Naive thymus-derived CD8-positive, alpha-beta T cell (primary cell): ENCODE measurements around the gene PRKAR1B. TPM values are rescaled to one million over a fixed set of nuclear protein-coding genes. Genes with fewer than 3 reads are reported as not detected.
"Not testable (repeated sequence)": the region's sequence is repeated elsewhere in the genome, so short reads cannot be mapped to it uniquely, and the experiment has no call there.

Experiments used
- ATAC-seq, 2 donors: fragments of 150-1000 bp; cut with Tn5 transposase in 1 of 2; sonication (Bioruptor Pico), chemical (Tn5 transposase) in 1 of 2; 1 replicate in 1 of 2; 2 replicates in 1 of 2; pipeline ENCODE4 v1.10.0; 2021; ENCODE audit warnings: mild to moderate bottlenecking in 2 of 2, moderate library complexity in 2 of 2
- POLR2A ChIA-PET: fragments of 350-600 bp; sonication (Branson Sonifier 250); formaldehyde crosslinking; loops from one replicate; lab custom pipeline; 2021; ENCODE audit warnings: antibody characterized with exemption; lab: Charles Lee
- DNase-seq, 10 donors: peaks; one replicate each; pipeline versions ENCODE4 v3.0.0 to v3.0.0-alpha.2; 2020 to 2022
- H3K27ac Mint-ChIP-seq, 10 donors: one replicate each; pipeline ENCODE4 v1.8.0; 2020 to 2022; ENCODE audit warnings: mild to moderate bottlenecking in 10 of 10, mixed read lengths in 10 of 10, moderate library complexity in 4 of 10, inconsistent platforms in 1 of 10
- H3K27me3 Mint-ChIP-seq, 5 donors: one replicate each; pipeline ENCODE4 v1.8.0; 2021 to 2022; ENCODE audit warnings: mixed read lengths in 5 of 5
- H3K36me3 Mint-ChIP-seq, 3 donors: one replicate each; pipeline ENCODE4 v1.8.0; 2020 to 2022; ENCODE audit warnings: mixed read lengths in 3 of 3, mild to moderate bottlenecking in 2 of 3, inconsistent platforms in 1 of 3
- H3K4me1 Mint-ChIP-seq, 4 donors: one replicate each; pipeline ENCODE4 v1.8.0; 2021 to 2022; ENCODE audit warnings: mixed read lengths in 4 of 4
- H3K4me3 Mint-ChIP-seq, 10 donors: one replicate each; pipeline ENCODE4 v1.8.0; 2020 to 2022; ENCODE audit warnings: mild to moderate bottlenecking in 10 of 10, mixed read lengths in 10 of 10, moderate library complexity in 6 of 10, inconsistent platforms in 1 of 10
- H3K9me3 Mint-ChIP-seq, 9 donors: one replicate each; pipeline ENCODE4 v1.8.0; 2020 to 2022; ENCODE audit warnings: mixed read lengths in 9 of 9, mild to moderate bottlenecking in 3 of 9, inconsistent platforms in 1 of 9, moderate library complexity in 1 of 9
- polyA plus RNA-seq, 3 donors: library from polyadenylated mRNA; unstranded; fragments of 300-500 nt; fragmentation: Illumina TruSeq; gene quantifications; one replicate each; pipeline ENCODE4 v1.2.3, GENCODE V29; 2021
- total RNA-seq, 8 experiments: library from RNA in 2 of 8; stranded (reverse) in 2 of 8; gene quantifications; one replicate each; pipeline ENCODE4 v1.2.3 and lab custom pipeline; 2021 to 2026

The PRKAR1B gene
- total and polyA plus RNA-seq, 5 experiments from 2014 or later, result 14.6 to 47.3 (median 35.4) TPM

- POLR2A ChIA-PET, result interaction anchor here (0.5 to 9.0 kb wide), 4 partner anchors 11 to 97 kb away, joined by 3 to 153 read pairs (median 4); no protein-coding TSS in a partner anchor
- H3K27ac Mint-ChIP-seq, result peak overlapping the region in 9 of 10 donors; percentile 73 to 100 (median 99)
- peak overlapping the region in 8 of 10 donors; percentile 6 to 94 (median 56) for H3K4me3 Mint-ChIP-seq
- no peaks in the 10 kb centered on the region for H3K27me3 Mint-ChIP-seq
- peaks cover 0 to 7% (median 4%) of the 10 kb centered on the region in 3 donors for H3K36me3 Mint-ChIP-seq
- DNase-seq (peak in 1 of 10 donors; percentile 49), ATAC-seq (no peak)
- peaks cover 0 to 10% (median 0%) of the 10 kb centered on the region in 9 donors for H3K9me3 Mint-ChIP-seq
- peaks cover 42 to 84% (median 81%) of the 10 kb centered on the region in 4 donors for H3K4me1 Mint-ChIP-seq
These were observed 113.5 kb downstream of the PRKAR1B start for GRCh38 chr7:613442-614140.

- Mint-ChIP-seq H3K9me3 (peaks cover 0 to 10% (median 0%) of the 10 kb centered on the region in 9 donors), H3K4me3 (peak overlapping the region in 7 of 10 donors; percentile 5 to 79 (median 39)), H3K4me1 (peaks cover 39 to 84% (median 78%) of the 10 kb centered on the region in 4 donors), H3K27ac (peak overlapping the region; percentile 96 to 100 (median 99))
- not testable (repeated sequence) for H3K27me3 Mint-ChIP-seq, H3K36me3 Mint-ChIP-seq, ATAC-seq
- DNase-seq, result peak in 1 of 10 donors; percentile 19
- POLR2A ChIA-PET, result interaction anchor here (3.2 kb wide), 1 partner anchor 7 kb away, joined by 23 read pairs; no protein-coding TSS in a partner anchor
These were observed 115.2 kb downstream of the PRKAR1B start for GRCh38 chr7:611837-612236.

- POLR2A ChIA-PET, result interaction anchor here (0.9 to 3.2 kb wide), 7 partner anchors 7 to 258 kb away, joined by 3 to 23 read pairs (median 4); no protein-coding TSS in a partner anchor
- DNase-seq (no peak), ATAC-seq (no peak)
- Mint-ChIP-seq H3K4me1 (peaks cover 34 to 80% (median 74%) of the 10 kb centered on the region in 4 donors), H3K9me3 (peaks cover 0 to 10% (median 0%) of the 10 kb centered on the region in 9 donors), H3K4me3 (peak overlapping the region in 8 of 10 donors; percentile 26 to 88 (median 82)), H3K27me3 (no peaks in the 10 kb centered on the region), H3K27ac (peak overlapping the region; percentile 96 to 100 (median 99)), H3K36me3 (peaks cover 2 to 9% (median 4%) of the 10 kb centered on the region in 3 donors)
These were observed 115.7 kb downstream of the PRKAR1B start for GRCh38 chr7:611281-611810.

GRCh38 chr7:610531-611280 is 116.4 kb downstream of the PRKAR1B start:
- no peaks in the 10 kb centered on the region for H3K27me3 Mint-ChIP-seq
- peak overlapping the region; percentile 40 to 88 (median 84) for H3K4me3 Mint-ChIP-seq
- H3K4me1 Mint-ChIP-seq, result peaks cover 32 to 78% (median 75%) of the 10 kb centered on the region in 4 donors
- H3K27ac Mint-ChIP-seq, result peak overlapping the region; percentile 96 to 100 (median 99)
- peaks cover 0 to 10% (median 0%) of the 10 kb centered on the region in 9 donors for H3K9me3 Mint-ChIP-seq
- ATAC-seq (peak; percentile 81 to 83), DNase-seq (peak in 7 of 10 donors; percentile 58 to 85 (median 81))
- peaks cover 8 to 15% (median 9%) of the 10 kb centered on the region in 3 donors for H3K36me3 Mint-ChIP-seq
- POLR2A ChIA-PET, result interaction anchor here (0.9 to 3.2 kb wide), 8 partner anchors 8 to 258 kb away, joined by 3 to 23 read pairs (median 4); no protein-coding TSS in a partner anchor

DNA sequence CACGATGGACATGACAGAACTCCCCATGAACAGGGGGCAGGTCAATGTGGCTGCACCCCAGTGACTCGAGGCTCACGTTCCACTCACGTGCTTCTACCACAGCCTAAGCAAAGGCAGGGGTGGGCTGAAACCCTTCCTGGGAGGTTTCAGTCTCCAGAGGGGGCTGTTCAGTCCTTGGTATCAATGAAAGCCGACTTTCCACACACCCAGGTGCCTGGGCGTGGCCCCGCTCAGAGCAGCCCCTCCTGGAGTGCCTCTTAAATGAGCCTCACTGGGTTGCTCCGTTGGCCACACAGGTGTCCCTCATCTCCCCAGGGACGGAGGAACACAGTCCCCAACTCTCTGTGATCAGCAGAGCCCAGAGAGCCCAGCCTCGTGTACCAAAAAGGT is 116.9 kb downstream of the PRKAR1B start:
- Mint-ChIP-seq H3K27me3 (no peaks in the 10 kb centered on the region), H3K9me3 (peaks cover 0 to 10% (median 0%) of the 10 kb centered on the region in 9 donors), H3K4me3 (peak overlapping the region; percentile 40 to 88 (median 84)), H3K4me1 (peaks cover 32 to 76% (median 73%) of the 10 kb centered on the region in 4 donors), H3K36me3 (peaks cover 9 to 20% (median 11%) of the 10 kb centered on the region in 3 donors), H3K27ac (peak overlapping the region; percentile 96 to 100 (median 99))
- DNase-seq, result no peak
- peak in 1 of 2 donors; percentile 29 for ATAC-seq
- POLR2A ChIA-PET, result interaction anchor here (0.8 to 3.2 kb wide), 10 partner anchors 8 to 257 kb away, joined by 3 to 23 read pairs (median 4); no protein-coding TSS in a partner anchor

DNA sequence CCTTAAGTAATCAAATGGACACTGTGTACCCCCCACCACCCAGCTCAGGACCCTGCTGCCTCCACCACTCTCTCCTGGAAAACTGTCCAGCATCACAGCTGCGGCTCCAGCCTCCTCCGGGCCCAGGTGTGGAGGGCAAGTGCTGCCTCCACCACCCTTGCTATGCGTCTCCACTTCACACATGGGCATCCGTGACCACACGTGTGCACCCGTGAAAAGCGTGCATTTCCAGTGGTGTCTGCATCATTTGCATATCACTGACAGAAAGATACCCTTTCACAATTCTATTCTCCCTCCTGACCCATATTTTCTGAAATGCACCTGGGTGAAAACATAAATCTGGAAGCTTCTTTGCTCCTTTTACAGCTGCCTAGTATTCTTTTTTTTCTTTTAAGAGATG is 117.7 kb downstream of the PRKAR1B start:
- Mint-ChIP-seq H3K36me3 (peaks cover 14 to 26% (median 19%) of the 10 kb centered on the region in 3 donors), H3K4me3 (peak overlapping the region; percentile 31 to 85 (median 72)), H3K9me3 (peaks cover 0 to 10% (median 6%) of the 10 kb centered on the region in 9 donors), H3K27me3 (no peaks in the 10 kb centered on the region), H3K27ac (peak overlapping the region; percentile 96 to 100 (median 99)), H3K4me1 (peaks cover 33 to 75% (median 72%) of the 10 kb centered on the region in 4 donors)
- ATAC-seq (no peak), DNase-seq (no peak)
- POLR2A ChIA-PET, result interaction anchor here (0.8 to 3.2 kb wide), 4 partner anchors 9 to 18 kb away, joined by 3 to 23 read pairs (median 4); no protein-coding TSS in a partner anchor

DNA sequence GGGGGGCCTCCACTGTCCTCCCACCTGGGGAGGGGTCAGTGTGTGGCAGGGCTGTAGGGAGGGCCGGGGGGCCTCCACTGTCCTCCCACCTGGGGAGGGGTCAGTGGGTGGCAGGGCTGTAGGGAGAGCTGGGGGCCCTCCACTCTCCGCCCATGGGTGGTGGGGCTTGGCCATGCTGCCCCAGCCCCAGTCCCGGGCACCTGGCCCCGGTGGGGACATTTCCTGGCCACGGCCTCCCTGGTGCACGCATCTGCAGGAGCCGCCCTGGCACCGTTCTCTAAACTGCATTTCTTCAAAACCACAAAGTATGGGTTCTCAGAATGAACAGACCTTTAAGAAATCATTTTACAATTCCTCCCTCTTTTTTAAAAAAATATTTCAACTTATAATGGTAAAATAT is 118.1 kb downstream of the PRKAR1B start:
- Mint-ChIP-seq H3K27ac (peak overlapping the region; percentile 96 to 100 (median 99)), H3K4me1 (peaks cover 36 to 74% (median 72%) of the 10 kb centered on the region in 4 donors), H3K9me3 (peaks cover 0 to 12% (median 6%) of the 10 kb centered on the region in 9 donors), H3K4me3 (peak overlapping the region in 9 of 10 donors; percentile 31 to 85 (median 76)), H3K36me3 (peaks cover 15 to 28% (median 21%) of the 10 kb centered on the region in 3 donors), H3K27me3 (no peaks in the 10 kb centered on the region)
- POLR2A ChIA-PET, result interaction anchor here (1.2 to 3.2 kb wide), 3 partner anchors 10 to 18 kb away, joined by 3 to 23 read pairs (median 4); no protein-coding TSS in a partner anchor
- ATAC-seq (no peak), DNase-seq (peak in 1 of 10 donors; percentile 51)

- POLR2A ChIA-PET, result no interaction called here
- peak in 1 of 10 donors; percentile 16 for DNase-seq
- Mint-ChIP-seq H3K27me3 (no peaks in the 10 kb centered on the region), H3K4me3 (peak overlapping the region; percentile 58 to 90 (median 78)), H3K27ac (peak overlapping the region; percentile 90 to 99 (median 98)), H3K4me1 (peaks cover 38 to 76% (median 74%) of the 10 kb centered on the region in 4 donors), H3K36me3 (peaks cover 15 to 28% (median 21%) of the 10 kb centered on the region in 3 donors), H3K9me3 (peaks cover 0 to 12% (median 6%) of the 10 kb centered on the region in 9 donors)
- no peak for ATAC-seq
These were observed 118.7 kb downstream of the PRKAR1B start for GRCh38 chr7:608361-608760.

DNA sequence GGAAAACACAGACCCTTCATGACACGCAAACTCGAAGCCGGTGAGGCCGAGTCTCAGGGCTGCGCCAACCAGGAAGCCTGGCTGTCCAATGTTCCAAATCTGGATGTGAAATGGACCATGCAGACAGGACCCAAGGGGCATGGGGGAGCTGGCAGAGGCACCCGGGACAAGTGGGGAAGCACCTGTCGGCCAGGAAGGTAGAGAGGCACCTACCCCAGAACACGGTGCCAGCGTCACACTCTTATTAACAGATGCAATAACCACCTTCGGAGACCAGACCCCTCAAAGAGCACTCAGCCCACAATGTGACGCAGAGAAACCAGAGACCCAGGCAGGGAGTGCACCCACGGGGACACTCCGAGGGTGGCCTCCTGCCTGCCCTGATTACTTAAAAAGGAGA is 119.1 kb downstream of the PRKAR1B start:
- peaks cover 42 to 80% (median 74%) of the 10 kb centered on the region in 4 donors for H3K4me1 Mint-ChIP-seq
- H3K4me3 Mint-ChIP-seq, result peak overlapping the region; percentile 58 to 90 (median 78)
- peaks cover 15 to 28% (median 21%) of the 10 kb centered on the region in 3 donors for H3K36me3 Mint-ChIP-seq
- ATAC-seq (peak; percentile 22 to 71), DNase-seq (peak in 8 of 10 donors; percentile 47 to 86 (median 74))
- H3K27me3 Mint-ChIP-seq, result no peaks in the 10 kb centered on the region
- POLR2A ChIA-PET, result interaction anchor here (0.6 kb wide), 1 partner anchor 9 kb away, joined by 6 read pairs; no protein-coding TSS in a partner anchor
- H3K9me3 Mint-ChIP-seq, result peaks cover 0 to 12% (median 6%) of the 10 kb centered on the region in 9 donors
- H3K27ac Mint-ChIP-seq, result peak overlapping the region; percentile 90 to 99 (median 98)

GRCh38 chr7:605661-606450 is 121.2 kb downstream of the PRKAR1B start:
- Mint-ChIP-seq H3K9me3 (peaks cover 0 to 12% (median 3%) of the 10 kb centered on the region in 9 donors), H3K4me1 (peaks cover 34 to 77% (median 73%) of the 10 kb centered on the region in 4 donors), H3K27ac (peak overlapping the region; percentile 81 to 100 (median 100)), H3K36me3 (peaks cover 11 to 27% (median 21%) of the 10 kb centered on the region in 3 donors), H3K4me3 (peak overlapping the region in 5 of 10 donors; percentile 13 to 56 (median 30)), H3K27me3 (no peaks in the 10 kb centered on the region)
- DNase-seq (no peak), ATAC-seq (no peak)
- POLR2A ChIA-PET, result interaction anchor here (0.7 to 7.3 kb wide), 7 partner anchors 9 to 246 kb away, joined by 3 to 153 read pairs (median 5); partner anchors contain the start of genes DNAAF5 and PRKAR1B
